ENCODE measurements around the gene CLIP3.

GRCh38 chr19:36054733-36055686 lies 22.3 kb upstream of the CLIP3 start, which contains the start of gene WDR62:
- no peak for TF ChIP-seq CTCF (IDR thresholded peaks at IDR 0.05)
- TF ChIP-seq POLR2A (IDR thresholded peaks at IDR 0.05): no peak
- no peak for TF ChIP-seq POLR2AphosphoS5 (IDR thresholded peaks at IDR 0.05)
- TF ChIP-seq EP300 (IDR thresholded peaks at IDR 0.05): no peak

All from sigmoid colon (tissue), 4 donors.